Stimulated activated CD8-positive, alpha-beta memory T cell treated with anti-CD3 and anti-CD28 coated beads, Interleukin-15, amount 100 ng/mL, for 4 hours (primary cell): Measurements from ENCODE around the gene CCSER1.
"Not testable (repeated sequence)": the region's sequence is repeated elsewhere in the genome, so short reads cannot be mapped to it uniquely, and the experiment has no call there.

ENCODE experiments used
- DNase-seq, 2 donors: peaks; one replicate each; pipeline ENCODE4 v3.0.0-alpha.2; 2020; ENCODE audit warnings: low read depth in 2 of 2

Gene CCSER1

GRCh38 chr4:90445380-90445779 lies 318.2 kb downstream of the CCSER1 start:
- no peak for DNase-seq

- no peak for DNase-seq
These were observed 322.4 kb downstream of the CCSER1 start for GRCh38 chr4:90449626-90450025.

GRCh38 chr4:90456891-90457290 lies 329.7 kb downstream of the CCSER1 start:
- no peak for DNase-seq

- DNase-seq: no peak
These were observed 330.6 kb downstream of the CCSER1 start for GRCh38 chr4:90457817-90458216.

GRCh38 chr4:90458576-90458975 lies 331.4 kb downstream of the CCSER1 start:
- DNase-seq: no peak

- DNase-seq: no peak
These were observed 347.3 kb downstream of the CCSER1 start for GRCh38 chr4:90474484-90474883.

- DNase-seq: no peak
These were observed 348.8 kb downstream of the CCSER1 start for GRCh38 chr4:90476019-90476418.

GRCh38 chr4:90476586-90476985 lies 349.4 kb downstream of the CCSER1 start:
- DNase-seq: no peak

GRCh38 chr4:90484894-90485293 lies 357.7 kb downstream of the CCSER1 start:
- not testable (repeated sequence) for DNase-seq

- DNase-seq: no peak
These were observed 359.2 kb downstream of the CCSER1 start for GRCh38 chr4:90486346-90486745.

GRCh38 chr4:90495211-90495610 lies 368.0 kb downstream of the CCSER1 start:
- no peak for DNase-seq

GRCh38 chr4:90495936-90496335 lies 368.7 kb downstream of the CCSER1 start:
- DNase-seq: no peak

- no peak for DNase-seq
These were observed 371.0 kb downstream of the CCSER1 start for GRCh38 chr4:90498175-90498574.

GRCh38 chr4:90503677-90504076 lies 376.5 kb downstream of the CCSER1 start:
- no peak for DNase-seq

- DNase-seq: no peak
These were observed 388.0 kb downstream of the CCSER1 start for GRCh38 chr4:90515191-90515590.

GRCh38 chr4:90528551-90528950 lies 401.4 kb downstream of the CCSER1 start:
- DNase-seq: no peak

- no peak for DNase-seq
These were observed 409.2 kb downstream of the CCSER1 start for GRCh38 chr4:90536408-90536807.

GRCh38 chr4:90537491-90537890 lies 410.3 kb downstream of the CCSER1 start:
- DNase-seq: no peak

GRCh38 chr4:90540536-90540935 lies 413.3 kb downstream of the CCSER1 start:
- no peak for DNase-seq

- DNase-seq: no peak
These were observed 415.0 kb downstream of the CCSER1 start for GRCh38 chr4:90542216-90542615.

- DNase-seq: no peak
These were observed 416.4 kb downstream of the CCSER1 start for GRCh38 chr4:90543419-90544170.

- DNase-seq: no peak
These were observed 417.4 kb downstream of the CCSER1 start for GRCh38 chr4:90544532-90545045.

GRCh38 chr4:90545380-90545779 lies 418.2 kb downstream of the CCSER1 start:
- no peak for DNase-seq

GRCh38 chr4:90546114-90546513 lies 418.9 kb downstream of the CCSER1 start:
- DNase-seq: no peak
